Erythroblast (primary cell): Measurements from ENCODE around the gene NUTF2.

Source experiments
- GATA1 ChIP-seq: IDR thresholded peaks from 2 replicates; pipeline ENCODE4 v1.6.1; 2011; ENCODE audit warnings: low read depth, mild to moderate bottlenecking, control low read depth, low read length, moderate library complexity
- POLR2A ChIP-seq: IDR thresholded peaks from 2 replicates; pipeline ENCODE4 v1.6.1; 2011; ENCODE audit warnings: mild to moderate bottlenecking, low read length

DNA sequence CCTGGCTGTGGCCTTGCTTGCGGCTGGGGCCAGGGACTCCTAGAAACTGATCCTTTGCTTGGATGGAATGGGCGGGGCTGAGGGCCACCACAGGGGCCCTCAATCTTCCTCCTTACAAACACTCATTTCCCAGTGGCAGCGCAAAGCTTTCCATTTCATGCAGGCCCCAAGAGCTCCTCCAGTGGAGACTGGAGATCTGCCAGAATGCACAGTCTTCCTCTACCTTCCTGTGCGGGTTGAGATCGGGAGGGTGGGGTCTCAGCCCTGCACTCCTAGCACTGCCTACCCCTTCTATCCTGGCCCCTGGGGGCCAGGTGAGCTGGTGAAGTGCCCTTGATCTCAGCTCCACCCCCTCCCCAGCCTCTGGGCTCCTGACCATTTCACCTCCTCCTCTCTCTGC lies 39.7 kb downstream of the NUTF2 start:
- no peak for TF ChIP-seq POLR2A
- no peak for TF ChIP-seq GATA1
